Measurements from ENCODE around the gene CKAP2L.

Gene CKAP2L

DNA sequence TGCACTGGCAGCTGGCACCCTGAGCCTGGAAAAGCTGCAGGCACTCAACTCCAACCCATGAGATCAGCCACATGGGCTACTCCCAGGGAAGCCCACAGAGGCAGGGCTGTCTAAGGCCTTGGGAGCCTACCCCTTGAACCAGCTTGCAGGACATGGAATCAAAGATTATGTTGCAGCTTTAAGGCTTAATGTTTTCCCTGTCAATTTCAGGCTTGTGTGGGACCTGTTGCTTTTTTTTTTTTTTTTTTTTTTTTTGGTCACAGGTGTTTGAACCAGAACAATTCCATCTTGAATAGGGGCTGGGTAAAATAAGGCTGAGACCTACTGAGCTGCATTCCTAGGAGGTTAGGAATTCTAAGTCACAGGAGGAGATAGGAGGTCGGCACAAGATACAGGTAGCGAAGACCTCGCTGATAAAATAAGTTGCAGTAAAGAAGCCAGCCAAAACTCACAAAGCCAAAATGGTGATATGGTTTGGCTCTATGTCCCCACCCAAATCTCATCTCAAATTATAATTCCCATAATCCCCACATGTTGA lies 27.4 kb upstream of the CKAP2L start:
- DNase-seq: no peak

- no peak for DNase-seq
These were observed 26.6 kb upstream of the CKAP2L start for GRCh38 chr2:112791019-112791418.

- no peak for DNase-seq
These were observed 25.9 kb upstream of the CKAP2L start for GRCh38 chr2:112790305-112790704.

GRCh38 chr2:112789186-112789585 lies 24.8 kb upstream of the CKAP2L start:
- DNase-seq: no peak

DNA sequence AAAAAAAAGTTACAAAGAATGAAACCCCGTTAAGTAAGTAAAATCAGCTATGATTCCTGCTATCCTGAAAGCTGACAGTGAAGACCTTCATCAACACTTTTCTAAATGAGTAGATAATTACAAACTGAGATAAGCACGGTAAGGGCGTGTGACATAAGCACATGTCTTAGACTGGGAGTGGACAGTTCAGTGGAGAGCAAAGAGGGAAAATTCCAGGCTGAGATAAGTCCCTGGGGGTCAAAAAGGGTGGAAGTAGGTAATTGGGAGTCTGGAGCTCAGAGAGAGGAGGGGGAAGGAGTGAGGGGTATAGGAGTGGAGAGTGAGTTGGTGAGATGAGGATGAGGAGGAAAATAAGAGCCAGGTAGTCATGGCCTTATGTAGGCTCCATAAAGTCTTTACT lies 24.2 kb upstream of the CKAP2L start:
- no peak for DNase-seq

DNA sequence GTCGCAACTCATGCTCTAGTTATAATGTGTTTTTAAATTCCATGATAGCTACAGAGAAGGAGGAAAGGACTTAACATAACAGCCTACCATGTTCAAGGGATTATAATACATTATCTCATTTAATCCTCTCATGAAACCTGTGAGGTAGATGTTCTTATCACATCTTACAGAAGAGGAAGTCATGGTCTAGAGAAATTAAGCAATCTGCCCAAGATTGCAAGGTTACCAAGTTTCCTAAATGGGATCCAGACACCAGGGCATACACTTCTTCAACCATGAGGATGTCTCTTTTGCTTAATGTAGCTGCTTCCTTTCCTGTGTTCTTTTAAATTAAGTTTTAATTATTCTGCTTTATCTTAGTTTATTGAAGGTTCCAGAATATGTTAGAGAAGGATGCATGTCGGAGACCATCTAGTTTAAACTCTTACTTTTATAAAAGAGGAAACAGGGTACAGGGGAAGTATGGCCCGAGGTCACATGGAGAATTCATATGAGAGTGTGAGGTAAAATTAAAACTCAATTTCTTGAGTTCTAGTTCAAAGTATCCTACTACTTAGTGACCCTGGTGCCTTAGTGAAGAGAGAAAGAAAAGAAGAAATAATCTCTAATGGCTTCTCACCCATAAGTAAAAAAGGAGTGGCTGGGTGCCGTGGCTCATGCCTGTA lies 23.5 kb upstream of the CKAP2L start:
- DNase-seq: no peak

DNA sequence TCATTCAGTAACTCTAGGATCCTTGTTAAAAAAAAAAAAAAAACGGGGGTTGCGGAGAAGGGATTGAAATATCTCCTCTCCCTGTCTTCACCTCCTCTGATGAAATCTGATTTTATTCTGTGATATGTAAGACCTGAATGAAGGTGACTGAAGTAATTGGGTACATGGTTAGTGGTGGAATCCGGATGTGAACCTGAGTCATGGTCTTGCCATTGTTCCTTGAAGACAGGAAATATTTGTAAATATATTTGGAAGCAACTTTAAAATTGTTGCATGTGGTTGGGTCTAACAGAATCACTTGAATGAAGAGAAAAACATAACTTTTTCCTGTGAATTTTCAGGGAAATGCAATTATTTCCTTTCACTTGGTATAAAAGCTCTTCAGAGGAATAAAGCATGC lies 22.9 kb upstream of the CKAP2L start:
- DNase-seq: no peak

- DNase-seq: no peak
These were observed 20.1 kb upstream of the CKAP2L start, which contains the start of gene IL1A for GRCh38 chr2:112784199-112785189. TSS of gene IL1A (minus strand) at chr2:112784493. CDS start at chr2:112783770, 723 bp downstream.

DNA sequence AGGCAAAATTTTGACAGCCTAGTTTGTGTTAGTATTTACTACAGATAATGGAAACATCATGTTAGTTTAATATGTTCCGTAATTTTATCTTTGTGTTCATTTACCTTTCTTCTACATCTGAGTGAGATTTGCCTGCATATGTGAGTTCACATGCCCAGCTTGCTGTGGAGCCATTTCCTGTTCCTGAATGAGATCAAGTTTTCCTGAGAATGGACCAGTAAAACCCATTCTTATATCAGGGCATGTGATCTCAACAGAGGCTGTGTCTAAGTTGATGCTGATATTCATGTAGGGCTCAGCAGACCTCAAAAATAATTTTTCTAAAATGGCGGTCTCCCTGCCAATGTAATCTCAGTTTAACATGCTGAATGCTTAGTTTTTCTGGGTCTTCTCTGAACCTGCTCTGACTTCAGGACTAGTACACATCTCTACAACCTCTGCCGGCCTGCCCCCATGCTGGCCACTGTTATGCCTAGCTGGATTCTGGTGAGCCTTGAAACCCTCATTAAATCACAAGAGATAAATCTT lies 18.8 kb upstream of the CKAP2L start:
- no peak for DNase-seq

DNA sequence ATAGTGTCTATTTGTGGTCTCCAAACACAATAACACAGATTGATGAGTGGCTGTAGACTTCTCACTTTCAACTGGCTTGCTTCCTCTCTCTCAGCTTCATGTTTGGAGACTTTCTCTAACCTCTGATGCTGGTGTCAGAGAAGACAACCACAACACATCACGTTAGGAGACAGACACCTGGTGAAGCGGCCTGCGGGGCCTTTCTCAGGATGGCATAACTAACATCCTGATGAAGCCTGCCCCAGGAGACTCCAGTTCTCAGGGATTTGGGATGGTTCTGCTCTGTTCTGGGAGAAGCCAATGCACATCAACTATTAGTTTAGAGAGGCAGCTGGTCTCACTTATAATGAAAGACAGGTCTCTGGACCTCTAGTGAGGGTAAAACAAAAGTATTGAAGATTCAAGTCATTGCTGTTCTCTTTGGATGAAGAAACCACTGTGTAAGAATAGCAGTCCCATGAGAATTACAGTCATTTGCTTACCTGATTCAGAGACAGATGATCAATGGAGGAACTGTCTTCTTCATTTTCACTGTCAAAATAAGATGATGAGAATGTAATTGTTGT lies 17.9 kb upstream of the CKAP2L start:
- DNase-seq: no peak

- no peak for DNase-seq
These were observed 15.2 kb upstream of the CKAP2L start for GRCh38 chr2:112779598-112779997.

DNA sequence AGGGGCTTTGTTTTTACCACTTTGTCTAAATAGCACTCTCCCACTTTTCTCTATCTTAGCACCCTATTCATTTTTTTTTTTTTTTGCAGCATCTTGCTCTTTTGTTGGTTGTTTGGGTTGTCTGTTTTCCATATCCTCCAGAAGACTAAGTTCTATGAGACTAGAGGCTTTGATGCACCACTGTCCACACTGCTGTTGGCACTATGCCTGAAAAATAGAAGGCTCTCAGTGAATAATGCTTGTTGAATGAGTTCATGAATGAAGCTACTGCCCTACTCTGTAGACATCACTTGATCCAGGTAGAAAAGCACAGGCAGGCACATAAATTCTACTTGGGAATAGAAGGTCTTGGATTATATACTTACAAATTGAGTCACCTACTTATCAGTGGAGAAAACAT lies 12.6 kb upstream of the CKAP2L start:
- no peak for DNase-seq

GRCh38 chr2:112776113-112776512 lies 11.7 kb upstream of the CKAP2L start:
- no peak for DNase-seq

- no peak for DNase-seq
These were observed 10.3 kb upstream of the CKAP2L start for GRCh38 chr2:112774536-112775285.

GRCh38 chr2:112773556-112773955 lies 9.1 kb upstream of the CKAP2L start:
- no peak for DNase-seq

DNA sequence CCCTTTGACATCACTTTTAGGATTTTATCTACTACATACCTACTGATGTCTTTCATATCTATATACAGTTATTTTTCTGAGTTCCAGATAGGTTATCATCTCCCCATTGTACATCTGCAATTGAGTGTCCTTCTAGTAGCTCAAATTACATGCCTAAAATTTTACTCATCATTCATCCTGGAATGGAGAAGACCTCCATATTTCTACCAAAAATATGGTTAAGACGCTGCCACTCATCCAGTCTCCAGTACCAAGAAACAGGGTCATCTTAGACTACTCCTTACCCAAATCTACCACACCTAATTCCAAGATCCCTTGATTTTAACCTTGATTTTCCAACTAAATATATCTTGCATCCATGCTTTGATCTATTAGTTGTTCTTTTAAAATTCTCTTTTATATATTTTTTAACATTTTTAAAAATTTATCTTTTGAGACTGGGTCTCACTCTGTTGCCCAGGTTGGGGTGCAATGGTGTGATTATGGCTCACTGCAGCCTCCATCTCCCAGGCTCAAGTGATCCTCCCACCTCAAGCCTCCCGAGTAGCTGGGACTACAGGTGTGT lies 8.6 kb upstream of the CKAP2L start:
- DNase-seq: no peak

DNA sequence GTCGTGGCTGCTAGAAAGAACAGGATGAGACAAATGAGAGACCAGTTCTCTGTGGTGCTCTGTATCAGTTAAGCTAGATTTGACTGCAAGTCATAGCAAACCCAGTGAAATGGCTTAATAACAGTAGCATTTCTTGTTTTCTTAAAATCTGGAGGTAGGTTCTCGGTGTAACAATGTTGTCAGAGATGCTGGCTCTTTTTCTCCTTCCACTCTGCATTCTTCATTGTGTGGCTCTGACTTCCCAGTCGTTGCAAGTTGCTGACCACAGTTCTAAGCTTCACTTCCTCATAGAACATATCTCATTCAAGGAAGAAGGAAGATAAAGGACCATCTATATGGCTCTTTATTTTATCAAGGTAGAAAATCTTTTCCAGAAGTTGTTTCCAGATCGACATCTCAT lies 7.9 kb upstream of the CKAP2L start:
- DNase-seq: no peak

- DNase-seq: no peak
These were observed 4.0 kb upstream of the CKAP2L start for GRCh38 chr2:112768432-112768831.

DNA sequence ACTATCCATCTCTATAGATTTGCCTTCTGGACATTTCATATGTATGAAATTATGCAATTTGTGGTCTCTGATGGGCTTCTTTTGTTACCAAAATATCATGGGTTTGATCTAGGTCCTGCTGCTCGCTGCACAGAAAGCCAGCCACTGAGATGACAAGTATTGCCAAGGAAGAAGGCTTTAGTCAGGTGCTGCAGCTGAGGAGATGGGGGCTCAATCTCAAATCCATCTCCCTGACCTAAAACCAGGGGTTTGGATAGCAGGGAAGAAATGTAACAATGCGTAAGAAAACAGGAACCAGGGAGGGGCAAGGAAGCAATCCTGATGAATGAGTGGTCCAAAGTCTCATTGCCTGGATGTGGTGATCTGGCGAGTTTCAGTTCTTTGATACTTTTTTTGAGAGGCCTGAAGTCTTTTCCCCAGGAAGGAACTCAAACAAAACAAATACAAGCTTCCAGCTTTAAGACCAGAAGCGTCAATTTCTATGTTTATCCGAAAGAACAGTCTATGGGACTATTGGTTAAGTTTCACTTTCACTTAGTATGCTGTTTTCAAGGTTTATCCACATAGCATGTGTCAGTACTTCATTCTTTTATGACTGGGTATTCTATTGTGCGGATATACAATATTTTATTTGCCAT lies 3.4 kb upstream of the CKAP2L start:
- DNase-seq: no peak

- DNase-seq: no peak
These were observed 842 bp upstream of the CKAP2L start for GRCh38 chr2:112765251-112765650.

- DNase-seq: no peak
These were observed 2.1 kb downstream of the CKAP2L start for GRCh38 chr2:112762276-112762675.

- DNase-seq: no peak
These were observed 4.3 kb downstream of the CKAP2L start for GRCh38 chr2:112760149-112760548.
